ENCODE measurements around the gene CXorf66. TPM values are rescaled to one million over a fixed set of nuclear protein-coding genes. Genes with fewer than 3 reads are reported as not detected.

The CXorf66 gene
- total RNA-seq, 2 donors from 2014 or later: not detected

GRCh38 chrX:139969286-139969685, 4.0 kb upstream of the CXorf66 start:
- H3K36me3 ChIP-seq (ENCODE audit: control insufficient read depth, insufficient read depth, low read length): no peaks in the 10 kb centered on the region
- Mint-ChIP-seq H3K4me1 (peaks cover 11% of the 10 kb centered on the region), H3K27me3 (ENCODE audit: insufficient read depth) (peaks cover 39% of the 10 kb centered on the region), H3K27ac (no peak overlapping the region), H3K36me3 (ENCODE audit: low read depth) (no peaks in the 10 kb centered on the region), H3K9me3 (no peaks in the 10 kb centered on the region), H3K4me3 (no peak overlapping the region)
- H3K4me3 ChIP-seq (ENCODE audit: low read length): no peak overlapping the region
- H3K27me3 ChIP-seq (ENCODE audit: control insufficient read depth, insufficient read depth, low read length, poor library complexity, severe bottlenecking): no peaks in the 10 kb centered on the region
- WGBS, 2 experiments (ENCODE audit: insufficient coverage in 1 of 2, insufficient read length in 1 of 2): 77% methylated on average over 2 of the region's 2 CpGs; no CpG with 5 or more reads in 1 of the 2 experiments
- TF ChIP-seq CTCF (conservative IDR thresholded peaks at IDR 0.05): peak; percentile 26
- H3K4me1 ChIP-seq (ENCODE audit: control insufficient read depth, insufficient read depth, low read length): no peaks in the 10 kb centered on the region
- no peaks in the 10 kb centered on the region for H3K9me3 ChIP-seq (ENCODE audit: control insufficient read depth, low read length)
- no peak overlapping the region for H3K27ac ChIP-seq (ENCODE audit: low read depth, low read length)
- H3K9ac ChIP-seq (ENCODE audit: extremely low read depth, low read length, poor library complexity, severe bottlenecking): no peak overlapping the region
- DNase-seq: no peak

GRCh38 chrX:139967750-139968149, 2.4 kb upstream of the CXorf66 start:
- Histone ChIP-seq H3K4me1 (ENCODE audit: control insufficient read depth, insufficient read depth, low read length) (no peaks in the 10 kb centered on the region), H3K9me3 (ENCODE audit: control insufficient read depth, low read length) (no peaks in the 10 kb centered on the region), H3K9ac (ENCODE audit: extremely low read depth, low read length, poor library complexity, severe bottlenecking) (no peak overlapping the region), H3K27ac (ENCODE audit: low read depth, low read length) (no peak overlapping the region), H3K4me3 (ENCODE audit: low read length) (no peak overlapping the region), H3K36me3 (ENCODE audit: control insufficient read depth, insufficient read depth, low read length) (no peaks in the 10 kb centered on the region), H3K27me3 (ENCODE audit: control insufficient read depth, insufficient read depth, low read length, poor library complexity, severe bottlenecking) (no peaks in the 10 kb centered on the region)
- WGBS, 2 experiments (ENCODE audit: insufficient coverage in 1 of 2, insufficient read length in 1 of 2): 68 to 70% methylated on average over 2 of the region's 3 CpGs
- peaks cover 6% of the 10 kb centered on the region for H3K9me3 Mint-ChIP-seq
- H3K27ac Mint-ChIP-seq: no peak overlapping the region
- no peak overlapping the region for H3K4me3 Mint-ChIP-seq
- no peak for TF ChIP-seq CTCF (conservative IDR thresholded peaks at IDR 0.05)
- DNase-seq: no peak
- H3K27me3 Mint-ChIP-seq (ENCODE audit: insufficient read depth): peaks cover 35% of the 10 kb centered on the region
- peaks cover 11% of the 10 kb centered on the region for H3K4me1 Mint-ChIP-seq
- H3K36me3 Mint-ChIP-seq (ENCODE audit: low read depth): no peaks in the 10 kb centered on the region

GRCh38 chrX:139967300-139967699, 2.0 kb upstream of the CXorf66 start:
- peak; percentile 56 for DNase-seq
- peak; percentile 83 for TF ChIP-seq CTCF (conservative IDR thresholded peaks at IDR 0.05)
- Mint-ChIP-seq H3K4me3 (no peak overlapping the region), H3K36me3 (ENCODE audit: low read depth) (no peaks in the 10 kb centered on the region), H3K27ac (no peak overlapping the region), H3K27me3 (ENCODE audit: insufficient read depth) (peaks cover 31% of the 10 kb centered on the region), H3K9me3 (peaks cover 6% of the 10 kb centered on the region), H3K4me1 (peaks cover 11% of the 10 kb centered on the region)
- H3K4me3 ChIP-seq (ENCODE audit: low read length): no peak overlapping the region
- no peak overlapping the region for H3K9ac ChIP-seq (ENCODE audit: extremely low read depth, low read length, poor library complexity, severe bottlenecking)
- no peak overlapping the region for H3K27ac ChIP-seq (ENCODE audit: low read depth, low read length)
- H3K27me3 ChIP-seq (ENCODE audit: control insufficient read depth, insufficient read depth, low read length, poor library complexity, severe bottlenecking): no peaks in the 10 kb centered on the region
- H3K36me3 ChIP-seq (ENCODE audit: control insufficient read depth, insufficient read depth, low read length): no peaks in the 10 kb centered on the region
- H3K4me1 ChIP-seq (ENCODE audit: control insufficient read depth, insufficient read depth, low read length): no peaks in the 10 kb centered on the region
- no peaks in the 10 kb centered on the region for H3K9me3 ChIP-seq (ENCODE audit: control insufficient read depth, low read length)
- 72% methylated on average over 3 of the region's 4 CpGs; no CpG with 5 or more reads in 1 of the 2 experiments for WGBS, 2 experiments (ENCODE audit: insufficient coverage in 1 of 2, insufficient read length in 1 of 2)

Measured in endodermal cell (in vitro differentiated cells).